GM19351 (cell line): Measurements from ENCODE around the gene FAU.
"Not testable (repeated sequence)": the region's sequence is repeated elsewhere in the genome, so short reads cannot be mapped to it uniquely, and the experiment has no call there.

Experiments used
- ATAC-seq: cut with Tn5 transposase; IDR thresholded peaks from one replicate; pipeline ENCODE4 v1.9.1; 2021; ENCODE audit warnings: mild to moderate bottlenecking, moderate library complexity; ENCODE audit not compliant: unreplicated experiment

Gene FAU

DNA sequence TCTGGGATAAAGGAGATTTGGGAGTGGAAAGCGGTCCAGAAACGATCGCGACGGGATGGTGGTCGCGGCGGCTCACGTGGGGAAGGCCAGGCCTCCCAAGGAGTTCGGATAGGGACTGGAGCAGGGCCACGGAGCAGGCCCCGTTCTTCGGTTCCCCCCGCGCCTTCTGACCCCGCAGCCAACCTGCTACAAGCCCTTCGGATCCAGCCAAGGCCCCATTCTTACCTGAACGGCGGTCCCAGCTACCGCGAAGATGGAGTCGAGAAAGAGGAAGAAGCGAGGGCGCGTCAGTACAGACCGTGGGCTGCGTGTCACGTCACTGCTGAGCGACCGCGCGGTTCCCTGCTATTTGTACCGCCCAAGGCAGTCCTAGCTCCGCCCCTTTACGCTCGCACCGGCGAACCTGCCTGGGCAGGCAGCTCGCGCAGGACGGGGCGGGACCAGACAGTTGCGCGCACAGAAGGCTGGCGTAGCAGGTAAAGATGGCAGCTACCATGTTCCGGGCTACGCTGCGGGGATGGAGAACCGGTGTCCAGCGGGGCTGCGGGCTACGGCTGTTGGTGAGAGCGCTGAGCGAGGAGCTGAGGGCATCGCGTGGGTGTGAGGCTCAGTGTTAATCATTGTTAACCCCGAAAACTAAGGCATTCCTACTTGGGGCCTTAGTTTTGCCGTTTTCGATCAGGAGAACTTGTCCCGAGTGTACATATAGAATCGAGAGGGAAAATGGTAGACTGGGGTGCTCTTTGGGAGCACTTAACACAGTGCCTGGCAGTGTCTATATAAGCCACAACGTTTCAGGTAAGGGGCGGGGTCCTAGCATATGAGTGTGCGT is at the start of gene FAU, which contains the start of gene MRPL49:
Gene FAU (minus strand): TSS at position 270 of the 832 bp plus-strand sequence. CDS start 321 bp downstream, outside the sequence.
Gene MRPL49 (plus strand): TSS at position 457 of the 832 bp plus-strand sequence. CDS start 26 bp downstream, at position 483.
- peak; percentile 69 for ATAC-seq

DNA sequence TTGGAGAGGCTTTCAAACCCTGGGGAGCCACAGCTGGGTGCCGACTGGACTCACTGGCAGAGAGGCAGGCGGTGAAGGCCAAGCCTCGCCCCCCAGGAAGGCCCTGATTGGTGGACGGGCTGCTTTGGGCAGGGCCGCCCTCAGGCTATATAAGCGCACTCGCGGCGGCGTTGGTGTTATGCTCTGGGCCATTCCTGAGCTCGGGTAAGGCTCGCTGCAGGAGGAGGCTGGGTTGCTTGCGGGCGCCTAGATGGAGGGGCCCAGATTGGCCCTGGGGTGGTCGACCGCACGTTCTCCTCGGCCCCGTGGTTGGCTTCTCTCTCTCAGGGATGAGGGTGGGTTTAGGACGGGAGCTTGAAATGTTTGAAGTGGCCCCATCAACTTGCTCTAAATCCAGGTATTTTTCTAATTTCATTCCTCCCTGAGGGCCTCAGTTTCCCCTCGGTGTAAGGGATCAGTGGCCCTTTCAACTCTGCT is 48.2 kb upstream of the FAU start, which contains the start of gene SPDYC:
Gene SPDYC (plus strand): TSS at position 176 of the 477 bp plus-strand sequence. CDS start 1,125 bp downstream, outside the sequence.
- no peak for ATAC-seq

DNA sequence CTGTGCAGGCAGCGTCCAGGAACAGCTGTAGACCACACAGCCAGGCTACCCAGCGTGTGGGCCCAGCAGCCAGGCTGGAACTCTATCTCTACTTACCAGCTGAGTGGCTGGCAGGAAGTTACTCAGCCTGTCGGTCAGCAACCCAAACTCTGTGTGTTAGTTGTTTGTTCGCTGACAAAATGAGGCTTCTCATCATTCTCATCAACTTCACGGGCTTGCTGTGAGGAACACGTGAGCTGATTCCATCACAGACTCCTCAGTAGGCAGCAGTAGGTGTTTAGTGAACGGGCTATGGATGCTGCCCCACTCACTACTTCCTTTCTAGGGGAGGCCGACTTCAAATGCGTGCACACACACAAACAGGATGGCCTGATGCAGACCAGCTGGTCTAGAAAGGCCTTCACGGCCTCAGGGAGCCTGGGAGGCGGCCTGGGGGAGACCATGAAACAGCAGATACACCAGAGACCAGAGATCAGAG is 47.3 kb upstream of the FAU start:
- no peak for ATAC-seq

DNA sequence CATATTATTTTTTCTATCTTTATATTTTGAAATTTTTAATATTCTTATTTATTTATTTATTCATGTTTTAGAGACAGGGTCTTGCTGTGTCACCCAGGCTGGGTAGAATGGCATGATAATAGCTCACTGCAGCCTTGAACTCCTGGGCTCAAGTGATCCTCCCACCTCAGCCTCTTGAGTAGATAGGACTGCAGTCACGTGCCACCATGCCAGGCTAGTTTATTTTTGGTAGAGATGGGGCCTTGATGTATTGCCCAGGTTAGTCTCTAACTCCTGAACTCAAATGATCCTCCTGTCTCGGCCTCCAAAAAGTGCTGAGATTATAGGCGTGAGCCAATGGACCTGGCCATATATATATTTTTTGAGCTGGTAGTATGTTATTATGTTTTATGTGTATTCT is 45.7 kb upstream of the FAU start:
- no peak for ATAC-seq

DNA sequence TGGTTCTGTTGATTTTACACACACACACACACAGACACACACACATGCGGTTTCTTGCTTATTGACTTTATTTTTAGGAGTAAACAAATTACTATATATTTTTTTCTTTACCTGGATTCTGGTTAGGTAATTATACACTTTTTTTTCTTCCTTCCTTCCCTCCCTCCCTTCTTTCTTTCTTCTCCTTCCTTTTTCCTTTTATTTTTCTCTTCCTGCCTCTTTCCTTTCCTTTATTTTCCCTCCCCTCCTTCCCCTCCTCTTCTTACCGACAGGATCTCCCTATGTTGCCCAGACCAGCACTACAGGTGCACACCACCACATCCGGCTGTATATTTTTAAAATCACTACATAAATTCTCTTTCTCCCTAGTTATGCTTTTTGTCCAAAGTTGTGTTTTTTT is 45.0 kb upstream of the FAU start:
- ATAC-seq: no peak

DNA sequence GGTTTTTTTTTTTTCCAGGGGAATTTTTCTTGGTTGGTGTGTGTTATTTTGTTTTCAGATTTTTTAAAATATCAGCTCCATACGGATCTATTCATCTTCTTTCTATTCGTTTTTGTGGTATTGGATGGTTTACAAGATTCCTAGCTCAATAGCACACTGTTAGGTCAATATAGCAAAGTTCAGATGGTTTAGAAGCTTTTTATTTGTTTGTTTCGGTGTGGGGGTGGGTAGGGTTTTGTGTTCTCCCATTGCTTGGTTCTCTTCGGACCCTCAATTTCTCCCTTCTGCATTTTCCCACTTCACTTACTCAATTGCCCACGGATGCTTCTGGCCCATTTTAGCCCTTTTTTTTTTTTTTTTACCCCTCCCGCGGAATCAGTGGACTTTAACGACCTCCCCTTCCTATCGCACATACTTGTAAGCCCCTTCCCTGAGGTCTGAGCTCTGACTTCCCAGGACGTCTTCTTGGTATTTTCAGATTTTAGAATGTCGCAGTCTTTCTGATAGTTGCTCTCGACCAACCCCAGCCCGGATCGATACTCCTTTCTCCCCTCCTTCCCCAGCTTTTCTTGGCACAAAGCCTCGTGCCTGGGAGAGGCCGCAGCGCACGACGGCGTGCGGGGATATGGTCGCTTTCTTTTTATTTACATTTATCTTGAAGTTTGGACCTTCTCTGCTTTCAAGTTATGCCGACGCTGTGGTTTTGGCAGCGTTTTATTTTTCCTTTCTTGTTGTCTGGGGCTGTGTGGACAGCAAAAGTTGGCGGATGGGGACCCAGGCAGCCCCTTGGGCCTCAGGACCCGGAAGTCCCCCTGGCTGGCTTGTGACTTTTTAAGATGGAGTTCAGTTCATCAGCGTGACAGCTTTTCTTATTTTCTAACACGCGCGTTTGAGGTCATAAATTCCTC is 43.7 kb upstream of the FAU start:
- no peak for ATAC-seq

DNA sequence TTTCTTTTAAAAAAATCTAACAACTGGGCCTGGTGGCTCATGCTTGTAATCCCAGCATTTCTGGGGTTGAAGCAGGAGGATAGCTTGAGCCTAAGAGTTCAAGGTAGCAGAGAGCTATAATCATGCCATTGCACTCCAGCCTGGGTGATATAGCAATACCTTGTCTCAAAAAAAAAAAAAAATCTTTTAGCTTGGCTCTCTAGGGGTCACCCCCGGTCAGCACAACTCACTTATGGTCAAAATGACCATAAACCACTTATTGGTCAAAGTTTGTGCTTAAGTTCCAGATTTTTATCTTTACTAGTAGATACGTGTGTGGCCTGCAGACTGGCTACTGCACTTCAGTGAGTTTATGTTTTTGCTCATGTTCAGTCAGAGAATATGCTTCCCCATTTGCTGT is 41.8 kb upstream of the FAU start:
- no peak for ATAC-seq

DNA sequence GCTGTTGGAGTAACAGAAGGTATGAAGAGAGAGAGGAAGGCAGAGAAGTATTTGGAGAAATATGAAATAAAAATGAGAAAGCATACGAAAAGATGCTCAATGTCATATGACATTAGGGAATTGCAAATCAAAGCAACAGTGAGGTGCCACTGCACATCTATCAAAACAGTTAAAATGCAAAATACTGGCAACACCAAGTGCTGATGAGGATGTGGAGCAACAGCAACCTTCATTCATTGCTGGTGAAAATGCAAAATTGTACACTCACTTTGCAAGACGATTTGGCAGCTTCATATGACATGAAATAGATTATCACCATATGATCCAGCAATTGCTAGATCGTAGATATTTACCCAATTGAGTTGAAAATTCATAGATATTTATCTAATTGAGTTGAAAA is 38.7 kb upstream of the FAU start:
- no peak for ATAC-seq

DNA sequence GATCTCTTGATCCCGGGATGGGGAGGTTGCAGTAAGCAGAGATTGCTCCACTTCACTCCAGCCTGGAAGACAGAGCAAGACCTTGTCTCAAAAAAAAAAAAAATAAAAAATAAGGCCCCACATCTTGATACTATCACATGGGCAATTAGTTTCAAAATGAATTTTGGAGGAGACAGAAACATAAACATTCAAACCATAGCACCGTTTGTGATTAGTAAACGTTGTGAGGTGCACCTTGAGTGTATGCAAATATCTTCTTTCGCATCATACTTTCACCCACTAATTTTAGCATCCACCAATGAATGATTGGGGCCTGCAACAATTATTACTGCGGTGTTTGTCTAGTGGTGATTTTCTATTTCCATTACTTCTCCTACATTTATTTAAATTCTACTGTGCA is 37.1 kb upstream of the FAU start:
- no peak for ATAC-seq

DNA sequence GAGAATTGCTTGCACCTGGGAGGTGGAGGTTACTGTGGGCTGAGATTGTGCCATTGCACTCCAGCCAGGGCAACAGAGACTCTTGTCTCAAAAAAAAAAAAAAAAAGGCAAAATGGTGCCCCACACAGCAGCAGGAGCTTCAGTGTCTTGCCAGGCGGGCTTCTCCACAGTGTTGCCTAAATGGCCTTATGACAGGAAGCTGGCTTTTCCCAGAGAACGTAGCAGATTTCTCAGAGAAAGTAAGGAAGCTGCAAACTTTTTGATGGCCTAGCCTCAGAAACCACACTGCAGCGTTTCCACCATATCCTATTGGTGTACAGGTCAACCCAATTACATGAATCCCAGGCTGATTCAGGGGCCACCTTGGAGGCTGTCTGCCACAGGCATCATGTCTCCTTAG is 35.4 kb upstream of the FAU start:
- ATAC-seq: no peak

DNA sequence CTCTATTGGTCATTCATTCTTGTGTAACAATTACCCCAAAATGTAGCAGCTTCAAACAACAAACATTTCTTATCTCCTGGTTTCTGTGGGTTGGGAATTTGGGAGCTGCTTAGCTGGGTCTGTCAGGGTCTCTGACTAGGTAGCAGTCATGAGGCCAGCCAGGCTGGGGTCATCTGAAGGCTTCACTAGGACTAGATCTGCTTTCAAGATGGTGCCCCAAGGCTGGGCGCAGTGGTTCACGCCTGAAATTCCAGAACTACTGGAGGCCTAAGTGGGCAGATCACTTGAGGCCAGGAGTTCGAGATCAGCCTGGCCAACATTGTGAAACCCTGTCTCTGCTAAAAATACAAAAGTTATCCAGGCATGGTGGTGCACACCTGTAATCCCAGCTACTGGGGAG is 35.0 kb upstream of the FAU start:
- no peak for ATAC-seq

DNA sequence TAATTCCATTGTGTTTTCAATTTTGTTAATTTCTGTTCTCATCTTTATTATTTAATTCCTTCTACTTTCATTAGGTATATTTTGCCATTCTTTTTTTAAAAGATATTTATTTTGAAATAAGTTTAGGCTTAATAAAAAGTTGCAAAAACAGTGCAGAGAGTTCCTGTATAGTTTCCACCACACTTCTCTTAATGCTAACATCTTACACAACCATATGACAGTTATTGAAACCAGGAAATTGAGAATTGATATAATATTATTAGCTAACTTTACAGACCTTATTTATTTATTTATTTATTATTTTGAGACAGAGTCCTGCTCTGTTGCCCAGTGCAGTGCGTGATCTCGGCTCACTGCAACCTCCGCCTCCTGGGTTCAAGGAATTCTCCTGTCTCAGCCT is 34.3 kb upstream of the FAU start:
- ATAC-seq: no peak

DNA sequence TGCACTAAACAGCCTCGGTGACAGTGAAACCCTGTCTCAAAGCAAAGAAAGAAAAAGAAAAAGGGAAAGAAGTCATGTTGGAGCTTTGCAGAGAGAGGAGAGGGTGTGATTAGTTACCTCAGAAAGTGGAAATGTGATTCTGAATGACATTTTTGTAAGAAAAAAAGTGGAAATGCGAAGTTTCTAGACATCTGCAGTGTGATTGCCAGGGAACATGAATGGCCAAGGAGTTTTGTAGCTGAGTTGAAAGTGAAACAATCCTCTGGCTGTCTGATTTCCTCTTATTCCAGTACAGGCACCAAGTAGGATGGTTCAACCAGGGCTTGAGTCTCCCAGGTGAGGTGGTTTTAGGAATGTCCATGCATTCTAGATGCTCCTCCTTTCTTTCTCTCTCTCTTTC is 30.2 kb upstream of the FAU start:
- ATAC-seq: no peak

DNA sequence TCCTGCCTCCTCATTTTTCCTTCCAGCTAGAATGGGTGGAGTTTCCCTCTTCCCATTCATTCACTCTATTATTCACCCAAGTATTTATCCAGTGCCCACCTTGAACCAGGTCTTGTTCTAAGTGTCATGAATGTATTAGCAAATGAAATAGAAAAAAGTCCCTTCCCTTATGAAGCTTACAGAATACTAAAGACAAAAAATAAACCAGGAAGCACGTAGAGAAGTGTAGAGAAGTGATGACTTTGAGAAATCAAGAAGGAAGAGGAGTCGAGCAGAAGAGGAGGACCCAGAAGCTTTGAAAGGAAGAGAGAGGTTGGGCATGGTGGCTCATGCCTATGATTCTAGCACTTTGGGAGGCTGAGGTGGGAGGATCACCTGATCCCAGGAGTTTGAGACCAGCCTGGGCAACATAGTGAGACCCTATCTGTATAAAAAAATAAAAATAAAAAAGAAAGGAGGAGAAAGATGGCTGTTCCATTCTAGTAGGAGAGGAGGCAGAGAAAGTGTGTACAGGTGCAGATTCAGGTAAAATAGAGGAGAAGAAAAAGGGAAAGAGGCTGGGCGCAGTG is 29.5 kb upstream of the FAU start:
- no peak for ATAC-seq

DNA sequence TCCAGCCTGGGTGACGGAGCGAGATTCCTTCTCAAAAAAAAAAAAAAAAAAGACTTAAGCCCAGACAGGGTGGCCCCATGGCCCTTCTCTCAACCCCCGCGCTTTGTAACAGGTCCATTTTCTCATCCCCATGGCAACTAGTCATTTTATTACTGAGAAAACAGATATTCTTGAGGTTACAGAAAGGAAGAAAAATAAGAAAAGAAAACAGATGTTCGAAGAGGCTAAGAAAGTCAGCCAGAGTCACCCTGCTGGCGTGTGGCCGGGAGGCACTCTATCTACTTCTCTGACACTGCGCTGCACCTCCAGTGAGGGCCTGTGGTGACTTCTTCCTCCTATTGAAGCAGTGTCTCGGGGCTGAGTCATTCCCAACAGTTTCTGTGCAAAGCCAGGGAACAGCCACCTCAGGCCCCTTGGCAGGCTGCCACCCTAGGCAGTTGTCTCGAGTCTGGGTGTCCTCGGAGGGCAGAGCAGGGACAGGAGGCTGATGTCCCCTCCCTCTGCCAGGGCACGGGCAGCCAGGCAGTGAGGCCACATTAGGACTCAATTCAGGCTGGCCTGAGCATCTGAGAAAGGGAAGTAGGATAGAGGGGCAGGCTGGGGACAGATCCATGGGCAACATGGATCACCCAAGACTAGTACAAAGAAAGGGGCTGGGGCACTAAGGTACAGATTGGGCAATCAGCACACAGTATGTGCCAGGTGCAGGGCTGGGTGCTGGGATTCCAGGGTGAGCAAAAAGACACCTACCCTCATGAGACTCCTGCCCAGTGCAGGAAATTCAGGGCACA is 28.8 kb upstream of the FAU start:
- no peak for ATAC-seq

DNA sequence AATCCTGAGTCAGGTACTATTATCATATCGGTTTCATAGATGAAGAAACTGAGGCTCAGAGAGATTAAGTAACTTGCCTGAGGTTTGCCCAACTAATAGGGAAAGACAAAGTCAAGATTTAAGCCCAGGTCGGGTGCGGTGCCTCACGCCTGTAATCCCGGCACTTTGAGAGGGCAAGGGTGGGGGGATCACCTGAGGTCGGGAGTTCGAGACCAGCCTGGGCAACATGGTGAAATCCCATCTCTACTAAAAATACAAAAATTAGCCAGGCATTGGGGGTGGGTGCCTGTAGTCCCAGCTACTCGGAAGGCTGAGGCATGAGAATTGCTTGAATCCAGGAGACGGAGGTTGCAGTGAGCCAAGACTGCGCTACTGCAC is 28.2 kb upstream of the FAU start:
- not testable (repeated sequence) for ATAC-seq

DNA sequence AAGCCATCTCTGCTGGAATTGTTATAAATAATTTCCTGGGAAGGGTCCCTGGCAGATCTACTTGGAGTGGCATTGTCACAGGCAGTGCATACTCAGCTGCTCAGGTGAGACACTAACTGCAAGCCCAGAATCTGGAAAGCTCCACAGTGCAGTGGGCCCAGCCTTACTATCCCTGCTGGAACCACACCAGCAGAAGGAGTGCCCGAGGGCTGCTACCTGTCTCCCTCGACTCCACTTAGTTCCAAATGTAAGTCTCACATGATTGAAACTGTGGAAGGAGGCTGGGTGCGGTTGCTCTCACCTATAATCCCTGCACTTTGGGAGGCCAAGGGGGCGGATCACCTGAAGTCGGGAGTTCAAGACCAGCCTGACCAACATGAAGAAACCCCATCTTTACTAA is 26.7 kb upstream of the FAU start:
- ATAC-seq: no peak

DNA sequence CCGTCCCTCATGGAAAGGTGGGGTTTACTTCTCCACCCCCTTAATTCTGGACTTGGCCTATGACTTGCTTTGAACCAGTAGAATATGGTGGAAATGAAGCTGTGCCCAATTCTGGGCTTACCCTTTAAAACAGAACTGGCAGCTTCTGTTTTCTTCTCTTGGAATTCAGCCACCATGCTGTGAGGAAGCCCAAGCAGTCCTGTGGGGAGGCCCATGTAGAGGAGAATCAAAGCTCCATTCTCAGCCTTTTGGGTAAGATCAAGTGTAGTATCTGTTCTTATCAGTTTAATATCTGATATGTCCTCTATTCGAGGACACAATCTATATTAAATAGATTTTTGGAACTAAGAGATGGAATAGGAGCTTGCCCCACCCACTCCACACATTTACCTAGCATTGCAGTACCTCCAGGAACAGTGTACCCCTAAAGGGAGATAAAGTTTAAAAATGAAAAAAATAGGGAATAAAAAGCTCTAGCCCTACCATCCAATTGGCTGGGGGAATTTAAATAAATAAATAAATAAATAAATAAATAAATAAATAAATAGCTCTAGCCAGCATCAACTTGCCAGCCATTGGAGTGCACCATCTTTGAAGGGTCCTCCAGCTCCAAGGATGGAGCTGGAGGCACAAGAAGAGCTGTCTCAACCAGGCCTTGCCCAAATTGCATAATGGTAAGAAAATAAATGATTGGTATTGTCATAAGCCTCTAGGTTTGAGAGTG is 25.6 kb upstream of the FAU start:
- ATAC-seq: no peak

DNA sequence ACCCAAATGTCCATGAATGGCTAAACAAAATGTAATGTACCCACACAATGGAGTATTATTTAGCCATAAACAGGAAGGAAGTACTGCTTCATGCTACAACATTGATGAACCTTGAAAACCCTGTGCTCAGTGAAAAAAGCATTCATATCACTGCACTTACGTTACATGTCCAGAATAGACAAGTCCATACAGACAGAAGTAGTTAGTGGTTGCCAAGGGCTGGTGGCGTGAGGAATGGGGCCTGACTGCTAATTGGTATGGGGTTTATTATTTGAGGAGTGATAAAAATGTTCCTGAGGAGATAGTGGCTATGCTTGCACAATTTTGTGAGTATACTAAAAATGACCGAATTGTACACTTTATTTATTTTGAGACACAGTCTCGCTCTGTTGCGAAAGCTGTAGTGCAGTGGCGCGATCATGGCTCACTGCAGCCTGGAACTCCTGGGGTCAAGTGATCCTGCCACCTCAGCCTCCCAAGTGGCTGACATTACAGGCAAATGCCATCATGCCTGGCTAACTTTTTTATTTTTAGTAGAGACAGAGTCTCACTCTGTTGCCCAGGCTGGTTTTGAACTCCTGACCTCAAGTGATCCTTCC is 20.1 kb upstream of the FAU start:
- no peak for ATAC-seq
